ENCODE results near the gene CPNE1.
"Not testable (repeated sequence)": the region's sequence is repeated elsewhere in the genome, so short reads cannot be mapped to it uniquely, and the experiment has no call there.

CPNE1 gene

DNA sequence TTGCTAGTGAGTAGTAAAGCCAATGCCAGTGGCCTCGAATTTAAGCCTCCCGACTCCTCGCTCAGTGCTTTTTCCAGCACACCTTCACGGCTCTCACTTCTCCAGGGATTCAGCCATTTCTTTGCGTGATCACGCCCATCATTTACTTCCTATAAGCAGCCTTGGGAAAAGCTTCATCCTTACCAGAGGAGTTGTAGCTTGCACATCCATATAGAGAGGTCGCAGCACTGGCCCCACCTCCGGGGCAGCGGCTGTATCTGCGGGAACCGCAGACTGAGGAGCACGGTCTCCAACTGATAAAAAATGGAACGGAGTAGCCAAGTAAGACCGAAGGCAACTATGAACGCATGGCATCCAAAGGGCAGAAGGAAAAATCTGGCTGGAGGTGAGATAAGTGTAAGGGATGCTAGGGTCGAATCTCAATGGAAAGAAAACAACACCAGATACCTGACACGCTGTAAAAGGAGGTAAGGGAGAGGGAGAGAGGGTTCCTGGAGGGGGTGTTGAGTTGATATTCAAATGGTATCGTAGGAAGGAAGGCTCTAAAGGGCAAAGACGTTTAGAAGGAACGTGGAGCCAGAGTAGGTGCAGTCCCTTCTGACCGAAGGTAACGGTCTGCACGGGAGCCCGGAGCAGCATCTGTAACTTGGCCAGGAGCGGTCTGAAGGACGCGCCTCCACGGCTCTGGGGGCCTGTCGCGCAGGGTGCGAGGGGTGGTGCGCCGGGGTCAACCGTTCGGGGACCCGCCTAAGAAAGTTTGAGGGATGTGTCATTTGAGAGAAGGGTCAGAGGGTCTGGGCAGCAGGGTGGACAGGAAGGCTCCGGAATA, 33.8 kb upstream of the CPNE1 start:
- no peak for DNase-seq (ENCODE audit: low read depth in 2 of 2)

DNA sequence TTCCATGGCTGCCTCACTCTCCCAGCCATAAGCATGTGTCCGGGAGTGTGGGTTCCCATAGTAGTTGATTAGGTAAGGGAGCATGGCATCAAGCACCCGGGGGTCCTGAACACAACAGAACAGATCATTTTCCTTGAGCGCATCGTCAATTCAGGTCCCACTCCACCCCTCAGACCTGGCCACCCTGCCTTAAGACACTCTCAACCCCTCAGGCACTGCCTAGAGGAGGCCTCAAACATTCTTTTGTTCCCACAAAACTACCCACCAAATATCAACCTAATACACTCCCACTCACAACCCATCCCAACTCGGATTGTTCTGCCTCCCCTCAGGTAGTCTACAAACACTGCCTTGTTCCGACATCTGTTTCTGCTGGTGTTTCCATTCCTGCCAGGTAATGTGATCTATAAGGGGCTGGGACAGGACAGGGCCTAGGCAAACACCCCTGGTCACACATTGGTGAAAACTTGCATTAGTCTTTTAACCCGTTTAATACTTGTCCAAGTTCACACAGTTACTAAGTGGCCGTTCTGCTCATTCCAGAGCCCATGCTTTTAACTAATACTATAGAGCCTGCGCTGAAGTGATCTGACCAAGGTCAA, 33.1 kb upstream of the CPNE1 start:
- no peak for DNase-seq (ENCODE audit: low read depth in 2 of 2)

DNA sequence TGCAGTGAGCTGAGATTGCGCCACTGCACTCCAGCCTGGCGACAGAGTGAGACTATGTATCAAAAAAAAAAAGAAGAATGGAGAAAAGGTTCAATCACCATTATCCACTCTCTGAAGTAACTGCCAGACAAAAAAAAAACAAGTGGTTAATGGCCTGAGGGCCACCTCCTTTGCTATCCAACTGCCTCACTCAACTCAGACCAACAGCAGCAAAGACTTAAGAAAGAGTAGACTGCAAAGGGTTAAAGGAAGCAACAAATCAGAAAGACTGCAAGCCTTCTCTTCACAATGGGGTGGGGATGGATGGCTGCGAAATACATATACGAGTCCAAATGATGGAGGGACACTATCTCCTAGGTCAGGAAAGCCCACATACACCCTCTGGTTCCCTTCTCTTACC, 31.3 kb upstream of the CPNE1 start:
- DNase-seq (ENCODE audit: low read depth in 2 of 2): no peak

DNA sequence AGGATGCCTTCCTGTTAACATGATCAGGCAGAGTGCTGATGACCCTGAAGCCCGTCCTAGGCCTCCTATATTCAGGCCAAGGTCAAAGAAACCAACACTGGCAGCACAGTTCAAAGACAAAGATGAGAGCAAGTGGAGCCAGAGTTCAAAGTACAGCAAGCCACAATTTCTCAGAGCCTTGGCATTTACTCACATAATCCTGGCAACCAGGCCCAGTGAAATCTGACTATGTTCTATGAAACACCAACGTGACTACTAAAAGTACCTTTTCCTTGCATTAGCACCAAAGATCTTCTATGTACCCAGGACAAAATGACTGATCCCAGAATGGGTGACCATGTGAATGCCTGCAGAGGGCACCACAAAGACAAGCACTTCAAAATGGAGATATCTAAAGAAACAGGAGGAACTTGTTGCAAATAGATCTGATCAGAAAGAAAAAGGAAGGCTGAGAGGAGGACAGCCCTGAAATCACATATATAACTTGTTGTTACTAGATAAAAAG, 30.6 kb upstream of the CPNE1 start:
- DNase-seq (ENCODE audit: low read depth in 2 of 2): no peak

DNA sequence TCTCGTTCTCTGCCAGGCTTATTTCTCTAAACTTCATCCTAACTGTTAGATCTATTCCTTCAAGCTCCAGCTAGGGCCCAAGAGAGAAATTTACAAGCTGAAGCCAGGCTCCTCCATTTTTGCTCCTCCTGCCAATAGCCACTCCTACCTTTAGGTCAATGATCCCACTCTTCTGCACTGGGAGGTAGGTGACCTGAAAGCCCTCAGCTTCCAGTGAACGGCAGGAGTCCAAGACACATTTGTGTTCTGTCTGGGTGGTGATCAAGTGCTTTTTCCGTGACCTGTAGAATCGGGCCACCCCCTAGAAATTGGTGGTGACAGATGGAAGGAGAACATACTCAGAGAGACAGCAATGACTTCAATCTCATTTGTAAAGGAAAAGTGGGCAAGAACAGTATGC, 25.6 kb upstream of the CPNE1 start:
- no peak for DNase-seq (ENCODE audit: low read depth in 2 of 2)

DNA sequence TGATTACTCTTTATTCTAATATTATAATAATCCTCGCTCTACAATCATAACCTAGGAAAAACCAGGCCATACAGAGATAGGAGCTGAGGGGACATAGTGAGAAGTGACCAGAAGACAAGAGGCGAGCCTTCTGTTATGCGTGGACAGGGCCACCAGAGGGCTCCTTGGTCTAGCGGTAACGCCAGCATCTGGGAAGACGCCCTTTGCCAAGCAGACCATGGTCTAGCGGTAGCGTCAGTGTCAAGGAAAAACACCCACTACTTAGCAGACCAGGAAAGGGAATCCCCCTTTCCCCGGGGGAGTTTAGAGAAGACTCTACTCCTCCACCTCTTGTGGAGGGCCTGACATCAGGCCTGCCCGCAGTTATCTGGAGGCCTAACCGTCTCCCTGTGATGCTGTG, 22.2 kb upstream of the CPNE1 start:
- DNase-seq (ENCODE audit: low read depth in 2 of 2): not testable (repeated sequence)

DNA sequence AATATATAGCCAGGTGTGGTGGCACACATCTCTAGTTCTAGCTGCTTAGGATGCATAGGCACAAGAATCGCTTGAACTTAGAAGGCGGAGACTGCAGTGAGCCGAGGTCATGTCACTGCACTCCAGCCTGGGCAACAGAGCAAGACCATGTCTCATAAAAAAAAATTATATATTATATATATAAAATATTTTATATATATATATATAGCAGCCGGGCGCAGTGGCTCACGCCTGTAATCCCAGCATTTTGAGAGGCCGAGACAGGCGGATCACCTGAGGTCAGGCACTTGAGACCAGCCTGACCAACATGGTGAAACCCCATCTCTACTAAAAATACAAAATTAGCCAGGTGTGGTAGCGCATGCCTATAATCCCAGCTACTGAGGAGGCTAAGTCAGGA, 20.7 kb upstream of the CPNE1 start:
- not testable (repeated sequence) for DNase-seq (ENCODE audit: low read depth in 2 of 2)

DNA sequence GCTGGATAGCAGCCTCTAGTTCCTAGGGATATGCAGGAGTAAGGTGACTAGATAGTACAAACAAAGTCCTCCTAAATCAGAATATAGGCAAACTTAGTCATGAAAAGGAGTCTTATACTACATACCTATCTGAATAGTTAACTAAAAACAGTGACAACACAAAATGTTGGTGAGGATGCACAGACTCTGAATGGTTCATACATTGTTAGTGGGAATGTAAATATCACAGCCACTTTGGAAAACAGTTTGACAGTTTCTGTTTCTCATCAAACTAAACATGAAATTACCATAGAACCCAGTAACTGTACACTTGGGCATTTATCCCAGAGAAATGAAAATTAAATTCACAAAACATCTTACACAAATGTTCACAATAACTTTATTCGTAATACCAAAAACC, 17.3 kb upstream of the CPNE1 start:
- DNase-seq (ENCODE audit: low read depth in 2 of 2): no peak

DNA sequence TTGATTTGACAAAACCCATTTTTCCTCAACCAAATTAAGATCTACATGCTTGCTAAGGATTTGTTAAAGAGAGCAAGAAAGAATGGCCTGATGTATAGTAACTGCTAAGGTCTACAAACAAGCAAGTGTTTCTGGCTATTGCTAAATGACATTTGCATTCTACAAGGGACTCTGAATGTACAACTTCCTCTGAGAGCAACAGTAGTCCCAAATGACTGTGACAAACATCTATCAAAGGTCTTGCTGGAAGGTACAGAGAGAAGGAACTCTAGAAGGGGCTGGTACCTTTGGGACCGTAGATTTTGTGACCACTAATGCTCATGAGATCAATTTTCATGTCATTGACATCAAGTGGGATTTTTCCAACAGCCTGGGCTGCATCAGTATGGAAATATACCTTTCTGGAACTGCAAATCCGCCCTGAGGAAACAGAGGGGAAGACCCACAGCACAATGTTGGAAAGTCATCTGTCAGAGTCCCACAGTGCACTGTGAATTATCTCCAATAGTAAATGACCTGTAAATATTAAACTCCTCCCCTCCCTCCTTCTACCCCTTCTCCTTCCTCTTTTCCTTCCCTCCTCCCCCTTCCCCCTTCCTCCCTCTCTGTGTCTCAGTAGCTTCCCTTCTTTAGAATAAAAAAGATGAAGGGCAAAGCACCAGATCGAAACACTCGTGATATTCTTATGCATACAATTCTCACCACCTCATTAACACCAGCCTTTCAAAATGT, 15.9 kb upstream of the CPNE1 start:
- no peak for DNase-seq (ENCODE audit: low read depth in 2 of 2)

DNA sequence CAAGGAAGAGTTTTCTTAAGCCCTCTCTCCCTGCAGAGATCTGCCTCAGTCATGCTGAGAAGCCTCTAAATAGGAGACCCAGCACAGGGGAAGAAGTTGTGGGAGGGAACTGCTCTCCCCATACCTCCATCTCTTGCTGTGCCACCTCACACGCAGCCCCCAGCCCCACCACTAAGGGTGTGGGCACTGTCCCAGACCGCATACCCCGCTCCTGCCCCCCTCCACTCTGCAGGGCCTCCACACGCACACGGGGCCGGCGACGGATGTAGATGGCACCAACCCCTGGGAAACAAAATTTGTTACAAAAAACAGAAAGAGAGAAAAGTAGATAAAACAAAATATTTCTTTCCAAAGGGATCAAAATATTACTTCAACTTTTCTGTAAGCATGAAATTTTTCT, 10.2 kb upstream of the CPNE1 start:
- DNase-seq (ENCODE audit: low read depth in 2 of 2): no peak

DNA sequence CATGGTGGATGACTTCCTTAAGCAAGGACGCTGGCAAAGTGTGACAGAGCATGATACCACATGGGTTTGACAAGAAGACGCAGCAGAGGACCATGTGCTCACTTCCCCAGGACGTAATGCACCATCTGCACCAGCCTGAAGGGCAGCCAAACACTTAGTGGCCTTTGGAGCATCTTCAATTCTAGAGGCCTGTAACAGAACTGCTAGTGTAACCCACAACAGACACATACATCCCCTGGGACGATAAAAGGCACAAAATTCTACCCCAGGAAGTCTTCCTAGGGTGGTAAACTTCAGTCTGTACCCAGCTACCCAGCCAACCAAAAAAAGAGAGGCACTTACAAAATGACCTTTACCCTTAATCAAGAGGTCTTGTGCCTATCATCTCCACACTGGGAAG, 9.2 kb upstream of the CPNE1 start:
- DNase-seq (ENCODE audit: low read depth in 2 of 2): no peak

DNA sequence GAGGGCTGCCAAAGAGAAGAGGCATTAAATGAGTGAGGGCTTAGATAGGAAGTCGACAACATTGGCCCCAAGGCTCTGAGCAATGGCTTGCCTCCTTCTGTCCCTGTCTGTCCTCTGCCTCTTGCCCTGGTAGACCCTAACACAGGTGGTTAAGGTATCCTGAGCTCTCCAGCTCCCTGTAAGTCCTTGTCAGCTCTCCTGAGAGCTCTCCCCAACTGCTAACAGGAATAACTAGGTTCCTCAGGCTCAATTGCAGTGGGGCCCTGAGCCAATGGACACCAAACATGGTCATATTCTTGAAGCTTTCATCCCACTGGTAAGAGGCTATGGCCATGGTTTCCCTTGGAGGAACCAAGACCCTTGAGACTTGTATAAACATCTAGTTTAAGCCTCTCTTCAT, 5.0 kb upstream of the CPNE1 start:
- DNase-seq (ENCODE audit: low read depth in 2 of 2): no peak

DNA sequence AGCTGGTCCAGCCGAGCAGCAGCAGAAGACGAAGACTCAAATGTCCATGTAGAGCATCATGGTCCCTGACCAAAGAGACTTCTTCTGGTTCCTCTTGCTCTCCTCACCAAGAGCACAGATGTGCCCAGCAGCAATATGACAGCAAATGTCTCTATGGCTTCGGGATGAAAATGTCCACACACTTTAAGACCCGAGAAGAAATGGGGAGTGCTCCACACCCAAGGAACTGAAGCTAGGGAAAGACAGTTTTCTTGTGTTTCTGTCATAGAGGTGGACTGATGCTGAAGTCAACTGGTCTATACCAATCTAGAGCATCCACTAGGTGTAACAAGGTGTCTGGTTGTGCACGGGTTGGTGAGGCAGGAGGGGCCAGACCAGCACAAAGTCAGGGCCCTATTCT, 4.5 kb upstream of the CPNE1 start:
- no peak for DNase-seq (ENCODE audit: low read depth in 2 of 2)

DNA sequence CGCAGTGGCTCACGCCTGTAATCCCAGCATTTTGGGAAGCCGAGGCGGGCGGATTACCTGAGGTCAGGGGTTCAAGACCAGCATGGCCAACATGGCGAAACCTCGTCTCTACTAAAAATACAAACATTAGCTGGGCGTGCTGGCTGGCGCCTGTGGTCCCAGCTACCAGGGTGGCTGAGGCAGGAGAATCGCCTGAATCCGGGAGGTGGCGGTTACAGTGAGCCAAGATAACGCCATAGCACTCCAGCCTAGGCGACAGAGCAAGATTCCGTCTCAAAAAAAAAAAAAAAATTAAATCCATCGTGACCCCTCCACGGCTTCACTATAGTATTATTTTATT, 1.2 kb upstream of the CPNE1 start:
- no peak for DNase-seq (ENCODE audit: low read depth in 2 of 2)

DNA sequence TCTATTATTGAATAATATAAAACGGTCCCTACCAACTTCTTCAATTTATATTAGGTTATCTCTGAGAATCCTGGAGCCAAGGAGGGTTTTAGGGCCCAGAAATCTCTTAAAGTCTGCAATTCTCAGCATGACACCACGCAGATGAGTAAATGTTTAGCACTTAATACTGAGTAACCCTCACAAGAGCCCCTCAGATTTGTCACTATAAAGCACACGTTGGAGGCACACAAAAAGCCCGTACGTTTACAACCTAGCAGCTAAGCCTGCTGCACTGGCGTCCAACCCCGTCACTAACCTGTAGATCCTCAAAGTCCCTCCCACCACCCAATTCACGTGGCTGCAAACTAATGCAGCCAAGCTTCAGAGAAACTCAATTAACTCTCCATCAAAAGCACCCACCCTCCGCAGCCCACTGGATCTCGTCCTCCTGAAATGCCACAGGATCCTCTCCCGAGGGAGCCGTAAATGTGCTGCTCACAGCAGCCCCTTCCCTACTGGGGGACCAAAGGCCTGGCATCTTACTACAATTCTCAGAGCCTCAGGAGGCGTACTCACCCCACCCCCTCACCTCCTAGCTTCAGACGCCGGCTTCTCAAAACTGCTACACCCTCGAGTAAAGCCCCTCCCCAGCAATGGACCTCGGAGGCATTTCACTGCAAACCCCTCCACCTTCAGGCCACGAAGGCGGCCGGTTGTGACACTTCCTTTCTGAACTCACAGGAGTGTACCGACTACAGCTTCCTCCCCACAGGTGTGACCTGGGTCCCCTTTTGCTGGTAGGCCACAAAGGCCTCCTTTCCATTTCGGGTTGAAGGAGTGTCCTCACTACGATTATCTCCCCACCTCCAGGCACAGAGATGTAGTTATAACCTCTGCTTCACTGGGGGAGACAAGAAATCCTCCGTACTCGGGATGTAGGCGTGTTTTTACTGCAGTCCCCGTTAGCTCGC, 909 bp downstream of the CPNE1 start:
- DNase-seq (ENCODE audit: low read depth in 2 of 2): peak; percentile 31 to 43

DNA sequence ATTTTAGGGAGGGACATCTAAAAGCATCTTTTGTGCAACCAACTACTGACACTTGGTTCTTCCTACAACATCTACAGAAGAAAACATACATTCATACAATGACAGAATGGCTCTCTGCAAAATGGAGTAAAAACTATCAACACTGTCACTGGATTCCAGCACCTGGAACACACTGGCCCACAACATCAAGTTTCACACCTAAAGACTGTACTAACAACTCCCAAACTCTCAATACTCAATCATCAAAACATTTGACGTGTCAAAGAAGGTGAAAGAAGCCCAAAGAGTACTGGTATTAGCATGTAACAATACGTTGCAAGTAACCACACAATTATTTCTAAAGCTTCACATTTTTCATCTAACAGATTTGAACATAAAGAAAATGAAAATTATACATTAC, 2.1 kb downstream of the CPNE1 start:
- DNase-seq (ENCODE audit: low read depth in 2 of 2): no peak

DNA sequence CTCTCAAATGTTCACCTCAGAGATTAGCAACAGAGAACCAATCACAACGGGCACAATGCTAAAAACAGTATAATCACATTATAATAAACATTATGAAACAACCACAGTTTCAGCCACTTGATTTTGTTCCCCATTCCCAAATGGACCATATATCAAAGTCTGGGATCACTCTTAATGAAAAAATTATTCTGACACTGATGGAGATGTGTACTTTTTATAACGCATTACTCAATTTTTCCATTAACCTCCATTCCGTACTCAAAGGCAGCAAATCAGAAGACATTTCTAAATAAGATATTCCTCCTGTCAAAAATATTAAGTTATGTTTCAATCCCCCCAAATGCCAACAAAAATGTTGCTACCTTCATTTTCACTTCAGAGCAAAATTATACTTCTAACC, 2.8 kb downstream of the CPNE1 start:
- no peak for DNase-seq (ENCODE audit: low read depth in 2 of 2)

DNA sequence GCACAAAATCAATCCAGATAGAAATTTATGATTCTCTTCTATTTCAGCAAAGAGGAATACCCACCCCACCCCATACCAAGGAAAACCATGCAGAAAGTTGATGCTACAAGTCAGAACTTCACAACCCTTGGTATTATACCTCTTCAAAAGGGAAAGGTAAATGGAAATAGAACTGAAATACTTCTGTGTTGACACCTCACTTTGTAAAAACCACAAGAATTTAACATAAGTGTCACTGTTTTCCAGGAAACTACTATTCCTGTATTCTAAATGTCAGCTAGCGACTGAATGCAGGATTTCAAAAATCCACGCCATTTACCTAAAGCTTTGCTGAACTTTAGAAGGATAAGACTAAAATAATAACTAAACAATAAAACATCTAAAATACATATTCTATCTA, 3.6 kb downstream of the CPNE1 start:
- DNase-seq (ENCODE audit: low read depth in 2 of 2): no peak

DNA sequence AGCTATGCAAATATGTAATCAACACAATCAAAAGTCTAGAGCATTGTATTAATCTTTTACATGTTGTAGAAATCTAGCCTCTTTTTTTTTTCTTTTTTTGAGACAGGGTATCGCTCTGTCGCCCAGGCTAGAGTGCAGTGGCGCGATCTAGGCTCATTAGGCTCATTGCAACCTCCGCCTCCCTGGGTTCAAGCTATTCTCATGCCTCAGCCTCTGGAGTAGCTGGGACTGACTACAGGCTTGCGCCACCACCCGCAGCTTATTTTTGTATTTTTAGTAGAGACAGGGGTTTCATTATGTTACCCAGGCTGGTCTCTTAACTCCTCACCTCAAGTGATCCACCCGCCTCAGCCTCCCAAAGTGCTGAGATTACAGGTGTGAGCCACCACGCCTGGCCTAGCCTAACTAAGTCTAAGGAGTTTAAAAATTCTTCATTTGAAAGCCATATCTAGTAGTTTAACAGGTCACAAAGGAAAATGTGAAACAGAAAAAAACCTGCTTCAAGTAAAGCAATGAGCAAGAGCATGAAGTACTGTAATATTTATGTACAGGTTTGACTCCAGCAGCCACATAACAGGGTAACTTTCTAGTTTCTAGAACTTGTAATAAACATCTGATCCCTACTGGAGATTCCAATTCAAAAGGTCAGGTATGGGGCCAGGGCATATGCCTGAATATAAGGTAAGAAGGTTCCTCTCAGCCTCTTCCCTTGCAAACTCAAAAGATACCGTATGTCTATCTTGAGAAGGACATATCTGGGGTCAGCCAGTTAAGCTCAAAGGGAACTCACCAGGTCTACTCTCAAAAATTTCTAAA, 4.4 kb downstream of the CPNE1 start:
- no peak for DNase-seq (ENCODE audit: low read depth in 2 of 2)

DNA sequence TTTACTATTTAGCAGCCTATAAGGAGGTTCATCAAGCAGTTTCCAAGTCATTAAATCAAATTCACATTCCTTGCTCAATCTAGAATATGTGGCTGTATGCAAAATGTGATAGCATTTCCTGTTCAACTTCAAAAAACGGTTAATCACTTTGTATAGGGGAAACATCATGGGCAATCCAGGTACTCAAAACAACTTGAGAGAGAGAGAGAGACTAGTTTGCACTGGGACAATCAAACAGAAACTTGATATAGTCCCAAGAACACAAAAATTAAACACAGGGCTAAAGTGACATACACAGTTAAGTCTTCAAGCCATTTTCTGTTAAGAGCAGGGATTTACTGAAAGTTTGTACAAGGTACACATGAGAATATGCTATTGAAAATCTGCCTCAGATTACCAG, 7.4 kb downstream of the CPNE1 start:
- no peak for DNase-seq (ENCODE audit: low read depth in 2 of 2)

DNA sequence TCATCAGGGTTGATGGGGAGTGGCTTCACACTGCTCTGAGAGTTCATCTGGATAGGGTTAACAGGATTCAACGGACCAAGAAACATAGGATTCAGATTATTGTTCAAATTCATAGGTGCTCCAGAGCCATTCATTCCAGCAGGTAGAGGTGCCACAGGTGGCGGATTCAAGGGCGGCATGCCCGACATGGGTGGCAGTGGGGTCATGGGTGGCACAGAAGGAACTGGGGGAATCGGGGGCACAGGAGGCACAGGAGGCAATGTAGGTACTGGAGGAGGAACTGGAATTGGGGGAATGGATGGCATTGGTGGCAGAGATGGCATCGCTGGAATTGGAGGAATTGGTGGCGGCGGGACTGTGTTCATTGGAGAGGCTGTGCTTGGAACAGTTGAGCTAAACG, 10.3 kb downstream of the CPNE1 start:
- DNase-seq (ENCODE audit: low read depth in 2 of 2): no peak

All from stimulated activated CD8-positive, alpha-beta memory T cell treated with anti-CD3 and anti-CD28 coated beads, Interleukin-15, amount 100 ng/mL, for 4 hours (primary cell).